ENCODE data around the gene ZNF398. TPM values are rescaled to one million over a fixed set of nuclear protein-coding genes. Genes with fewer than 3 reads are reported as not detected.

The ZNF398 gene
- total and polyA plus RNA-seq, 2 of the 13 experiments (the other 11 are each of a cell fraction or from before 2014, with no cell fraction given): 3.0 to 8.9 TPM

DNA sequence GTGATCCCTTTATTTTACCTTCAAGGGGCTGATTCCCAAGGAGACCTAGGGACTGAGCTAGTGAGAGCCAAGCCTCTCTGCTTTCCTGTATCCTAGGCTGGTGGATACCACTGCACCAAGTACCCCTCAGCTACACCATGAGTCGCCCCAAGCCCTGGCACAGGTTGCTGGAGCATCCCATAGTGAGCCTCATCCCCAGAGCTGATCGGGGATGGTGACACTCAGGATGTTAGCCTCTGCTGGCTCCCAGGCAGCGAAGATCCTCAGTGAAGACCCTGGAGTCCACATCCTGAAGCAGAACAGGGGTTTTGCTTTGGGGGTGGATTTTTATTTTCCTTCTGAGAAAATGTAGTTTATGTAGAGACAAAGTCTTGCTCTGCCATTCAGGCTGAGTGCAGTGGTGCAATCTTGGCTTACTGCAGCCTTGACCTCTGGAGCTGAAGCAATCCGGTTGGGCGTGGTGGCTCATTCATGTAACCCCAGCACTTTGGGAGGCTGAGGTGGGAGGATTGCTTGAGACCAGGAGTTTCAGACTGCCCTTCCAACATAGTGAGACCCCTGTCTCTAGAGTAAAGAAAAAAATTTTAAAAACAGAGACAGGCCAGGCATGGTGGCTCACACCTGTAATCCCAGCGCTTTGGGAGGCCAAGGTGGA lies 79.7 kb downstream of the ZNF398 start (continued):
- TF ChIP-seq, protein P1, sequence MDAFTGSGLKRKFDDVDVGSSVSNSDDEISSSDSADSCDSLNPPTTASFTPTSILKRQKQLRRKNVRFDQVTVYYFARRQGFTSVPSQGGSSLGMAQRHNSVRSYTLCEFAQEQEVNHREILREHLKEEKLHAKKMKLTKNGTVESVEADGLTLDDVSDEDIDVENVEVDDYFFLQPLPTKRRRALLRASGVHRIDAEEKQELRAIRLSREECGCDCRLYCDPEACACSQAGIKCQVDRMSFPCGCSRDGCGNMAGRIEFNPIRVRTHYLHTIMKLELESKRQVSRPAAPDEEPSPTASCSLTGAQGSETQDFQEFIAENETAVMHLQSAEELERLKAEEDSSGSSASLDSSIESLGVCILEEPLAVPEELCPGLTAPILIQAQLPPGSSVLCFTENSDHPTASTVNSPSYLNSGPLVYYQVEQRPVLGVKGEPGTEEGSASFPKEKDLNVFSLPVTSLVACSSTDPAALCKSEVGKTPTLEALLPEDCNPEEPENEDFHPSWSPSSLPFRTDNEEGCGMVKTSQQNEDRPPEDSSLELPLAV (CRISPR knock-in tag; conservative IDR thresholded peaks at IDR 0.05; ENCODE audit: low read depth): no peak
- TF ChIP-seq REL (CRISPR knock-in tag; conservative IDR thresholded peaks at IDR 0.05) (no peak), IKZF1 (IDR thresholded peaks at IDR 0.05) (no peak), RFXAP (CRISPR knock-in tag; IDR thresholded peaks at IDR 0.05; ENCODE audit: borderline replicate concordance) (no peak), ELF4 (CRISPR knock-in tag; IDR thresholded peaks at IDR 0.05; ENCODE audit: borderline replicate concordance) (no peak), DRAP1 (CRISPR knock-in tag; IDR thresholded peaks at IDR 0.05) (no peak), ZC3H13 (CRISPR knock-in tag; IDR thresholded peaks at IDR 0.05) (peak; percentile 75; the same call in 1 of the 2 replicates)
- TF ChIP-seq, protein P2, sequence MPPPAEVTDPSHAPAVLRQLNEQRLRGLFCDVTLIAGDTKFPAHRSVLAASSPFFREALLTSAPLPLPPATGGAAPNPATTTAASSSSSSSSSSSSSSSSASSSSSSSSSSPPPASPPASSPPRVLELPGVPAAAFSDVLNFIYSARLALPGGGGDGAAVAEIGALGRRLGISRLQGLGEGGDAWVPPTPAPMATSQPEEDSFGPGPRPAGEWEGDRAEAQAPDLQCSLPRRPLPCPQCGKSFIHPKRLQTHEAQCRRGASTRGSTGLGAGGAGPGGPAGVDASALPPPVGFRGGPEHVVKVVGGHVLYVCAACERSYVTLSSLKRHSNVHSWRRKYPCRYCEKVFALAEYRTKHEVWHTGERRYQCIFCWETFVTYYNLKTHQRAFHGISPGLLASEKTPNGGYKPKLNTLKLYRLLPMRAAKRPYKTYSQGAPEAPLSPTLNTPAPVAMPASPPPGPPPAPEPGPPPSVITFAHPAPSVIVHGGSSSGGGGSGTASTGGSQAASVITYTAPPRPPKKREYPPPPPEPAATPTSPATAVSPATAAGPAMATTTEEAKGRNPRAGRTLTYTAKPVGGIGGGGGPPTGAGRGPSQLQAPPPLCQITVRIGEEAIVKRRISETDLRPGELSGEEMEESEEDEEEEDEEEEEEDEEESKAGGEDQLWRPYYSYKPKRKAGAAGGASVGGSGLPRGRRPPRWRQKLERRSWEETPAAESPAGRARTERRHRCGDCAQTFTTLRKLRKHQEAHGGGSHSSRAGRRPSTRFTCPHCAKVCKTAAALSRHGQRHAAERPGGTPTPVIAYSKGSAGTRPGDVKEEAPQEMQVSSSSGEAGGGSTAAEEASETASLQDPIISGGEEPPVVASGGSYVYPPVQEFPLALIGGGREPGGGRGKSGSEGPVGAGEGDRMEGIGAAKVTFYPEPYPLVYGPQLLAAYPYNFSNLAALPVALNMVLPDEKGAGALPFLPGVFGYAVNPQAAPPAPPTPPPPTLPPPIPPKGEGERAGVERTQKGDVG (CRISPR knock-in tag; IDR thresholded peaks at IDR 0.05; ENCODE audit: borderline replicate concordance): no peak
